GM19455 (cell line): ENCODE data around the gene AIFM2.

ENCODE experiments used
- ATAC-seq: cut with Tn5 transposase; IDR thresholded peaks from one replicate; pipeline ENCODE4 v1.9.1; 2021; ENCODE audit not compliant: unreplicated experiment

AIFM2 gene

GRCh38 chr10:70146489-70147258 is 14.0 kb upstream of the AIFM2 start, which contains the start of gene TYSND1:
Gene TYSND1 (minus strand): TSS chr10:70146700. CDS start chr10:70146586, 114 bp downstream.
- peak; percentile 87 for ATAC-seq

DNA sequence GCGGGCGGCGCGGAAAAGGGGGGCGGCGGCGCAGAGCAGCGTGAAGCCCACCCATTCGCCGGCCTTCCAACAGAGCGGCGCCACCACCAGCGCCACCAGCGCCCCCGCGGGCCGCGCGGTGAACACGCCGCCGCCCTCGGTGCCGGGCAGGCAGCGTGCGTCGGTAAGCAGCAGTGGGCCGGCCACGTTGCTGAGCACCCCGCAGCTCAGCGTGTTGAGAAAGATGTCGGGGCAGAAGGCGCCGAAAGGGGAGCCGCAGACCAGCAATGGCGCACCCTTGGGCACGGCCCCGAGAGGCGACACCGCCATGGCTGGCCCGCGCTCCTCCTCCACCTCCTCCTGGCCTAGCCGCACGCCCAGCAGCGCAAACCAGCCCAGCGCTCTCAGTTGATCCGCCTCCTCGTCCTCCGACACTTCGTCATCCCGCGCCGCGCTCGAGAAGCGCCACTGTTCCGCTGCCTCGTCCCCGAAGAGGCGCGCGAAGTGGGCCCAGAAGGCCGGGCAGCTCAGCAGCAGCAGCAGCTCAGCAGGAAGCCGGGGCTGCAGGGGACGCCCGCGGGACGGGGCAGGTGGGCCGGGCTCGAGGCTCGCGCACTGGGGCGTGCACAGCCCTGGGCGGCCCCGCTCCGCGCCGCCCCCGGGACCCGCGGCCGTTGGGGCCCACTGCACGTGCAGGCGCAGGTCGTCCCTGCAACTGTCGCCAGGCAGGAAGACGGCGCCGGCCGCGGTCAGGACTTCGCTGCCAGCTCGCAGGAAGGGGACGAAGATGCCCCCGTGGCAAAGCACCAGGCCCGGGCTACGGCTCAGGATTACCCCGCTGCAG is 13.3 kb upstream of the AIFM2 start:
- peak; percentile 57 for ATAC-seq

DNA sequence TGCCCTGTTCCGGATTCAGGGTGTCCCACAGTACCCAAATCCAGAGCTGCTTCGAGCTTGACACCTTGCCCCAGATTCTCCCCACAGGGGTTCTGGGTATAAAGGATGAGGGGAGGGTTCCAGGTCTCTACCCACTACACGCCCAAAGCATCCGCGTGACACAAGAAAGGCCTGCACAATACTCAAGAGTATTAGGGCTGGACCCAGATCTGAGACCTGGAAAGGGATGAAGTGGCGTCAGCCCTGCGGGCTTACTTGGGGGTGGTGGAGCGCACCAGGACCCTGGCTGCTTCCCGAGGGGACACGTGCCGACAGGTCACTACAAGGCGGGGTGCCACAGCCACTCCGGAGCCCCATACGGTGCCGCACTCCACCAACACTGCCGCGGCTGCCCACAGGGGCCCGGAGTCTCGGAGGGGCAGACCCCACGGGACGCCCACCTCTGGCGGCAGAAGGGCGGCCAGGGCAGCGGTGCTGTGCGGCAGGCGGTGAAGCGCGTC is 12.6 kb upstream of the AIFM2 start:
- ATAC-seq: peak; percentile 3

GRCh38 chr10:70144372-70145110 is 11.9 kb upstream of the AIFM2 start:
- no peak for ATAC-seq

- ATAC-seq: no peak
Observed at GRCh38 chr10:70142555-70142954, 9.9 kb upstream of the AIFM2 start.

DNA sequence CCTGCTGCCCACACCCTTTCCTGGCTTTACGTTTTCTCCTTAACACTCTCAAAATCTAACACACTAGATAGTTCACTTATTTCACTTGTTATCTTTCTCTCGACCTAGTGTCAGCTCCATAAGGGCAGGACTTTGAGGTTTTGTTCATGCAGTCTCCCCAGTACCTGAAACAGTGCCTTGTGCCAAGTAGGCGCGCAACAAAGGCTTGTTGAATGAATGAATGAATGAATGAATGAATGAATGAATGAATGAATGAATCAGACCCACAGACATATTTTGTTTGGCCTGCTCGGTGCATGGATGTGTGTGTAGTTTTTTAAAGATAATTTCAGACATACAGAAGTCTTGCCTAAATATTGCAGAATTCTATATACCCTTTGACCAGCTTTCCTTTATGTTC is 7.7 kb upstream of the AIFM2 start:
- no peak for ATAC-seq

DNA sequence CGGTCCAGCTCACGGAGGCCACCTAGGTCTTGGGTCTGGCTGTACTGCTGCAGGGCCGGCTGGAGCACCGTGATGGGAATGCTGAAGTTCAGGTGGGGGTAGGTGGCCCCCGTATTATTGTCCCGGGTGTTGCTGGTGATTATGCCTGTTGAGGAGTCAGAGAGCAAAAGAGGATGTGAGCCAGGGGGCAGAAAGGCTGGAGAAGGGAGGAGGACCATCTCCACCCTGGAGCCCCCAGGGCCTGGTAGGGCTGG is 7.3 kb upstream of the AIFM2 start:
- ATAC-seq: no peak

GRCh38 chr10:70139151-70139996 is 6.7 kb upstream of the AIFM2 start:
- ATAC-seq: no peak

DNA sequence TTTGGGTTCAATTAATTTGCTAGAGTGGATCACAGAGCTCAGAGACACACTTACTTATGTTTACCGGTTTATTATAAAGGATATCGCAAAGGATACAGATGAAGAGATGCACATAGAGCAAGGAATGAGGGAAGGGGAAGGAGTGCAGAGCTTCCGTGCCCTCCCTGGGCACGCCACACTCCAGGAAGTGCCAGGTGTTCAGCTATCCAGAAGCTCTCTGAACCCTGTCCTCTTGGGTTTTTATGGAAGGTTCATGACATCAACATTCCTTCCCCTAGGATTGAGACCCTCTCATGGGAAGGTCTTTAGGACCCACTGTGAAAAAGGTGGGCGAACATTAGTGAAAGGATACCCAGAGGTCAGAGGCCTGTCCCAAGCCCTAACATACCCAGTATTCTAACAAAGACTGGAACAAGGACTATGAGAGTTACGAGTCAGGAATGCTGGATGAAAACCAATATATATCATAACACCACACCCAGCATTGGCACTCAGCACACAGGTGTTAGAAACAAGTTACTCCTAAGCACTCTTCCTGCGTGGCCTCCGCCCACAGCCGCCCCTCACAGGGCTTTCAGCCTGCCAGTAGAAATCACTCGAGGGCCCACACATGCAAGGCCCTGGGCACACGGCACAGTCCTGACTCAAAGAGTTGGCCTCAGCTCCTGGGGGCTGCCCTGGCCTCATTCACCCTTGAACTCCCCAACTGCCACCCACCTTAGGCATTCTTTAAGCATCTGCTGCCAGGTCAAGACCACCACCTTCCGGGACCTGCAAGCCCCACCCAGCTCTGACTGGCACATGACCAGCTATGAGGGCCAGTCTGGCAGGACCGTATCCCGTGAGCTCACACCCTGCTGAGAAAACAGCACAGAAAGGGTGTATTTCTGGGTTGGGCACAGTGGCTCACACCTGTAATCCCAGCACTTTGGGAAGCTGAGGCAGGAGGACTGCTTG is 5.6 kb upstream of the AIFM2 start:
- ATAC-seq: no peak

- no peak for ATAC-seq
Observed at GRCh38 chr10:70137135-70137534, 4.5 kb upstream of the AIFM2 start.

GRCh38 chr10:70135684-70136083 is 3.1 kb upstream of the AIFM2 start:
- no peak for ATAC-seq

GRCh38 chr10:70135046-70135445 is 2.4 kb upstream of the AIFM2 start:
- no peak for ATAC-seq

- ATAC-seq: no peak
Observed at GRCh38 chr10:70131560-70131937, 1.1 kb downstream of the AIFM2 start.

DNA sequence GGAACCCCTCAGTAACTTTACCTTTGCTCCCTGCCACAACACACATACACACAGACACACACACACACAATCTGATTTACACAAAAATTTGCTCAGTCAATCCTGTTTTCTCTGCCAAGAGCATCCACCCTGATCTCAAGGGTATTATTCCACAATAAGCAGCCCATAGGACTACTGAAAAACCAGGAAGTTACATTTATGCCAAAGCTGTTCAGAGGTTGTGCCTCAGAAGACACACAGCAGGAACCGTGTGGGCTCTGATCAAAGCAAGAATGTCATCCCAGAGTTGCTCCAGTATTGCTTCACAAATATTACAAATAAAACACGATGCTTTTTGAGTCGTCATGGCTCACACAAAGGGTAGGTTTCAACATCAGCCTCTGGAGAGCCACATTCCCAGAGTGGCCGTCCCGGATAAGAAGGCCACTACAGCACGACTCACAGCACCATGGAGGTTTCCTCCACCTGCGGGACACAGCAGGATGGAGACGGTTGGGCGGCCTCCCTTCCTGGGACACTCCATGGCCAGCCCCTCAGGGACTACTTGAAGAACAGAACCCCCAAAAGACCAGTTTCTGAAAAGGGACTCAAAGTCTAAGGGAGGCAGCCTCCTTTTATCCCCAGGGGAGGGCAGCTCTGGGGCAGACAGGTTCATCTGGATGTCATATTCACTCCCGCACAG is 1.6 kb downstream of the AIFM2 start:
- ATAC-seq: no peak

- ATAC-seq: no peak
Observed at GRCh38 chr10:70126700-70127395, 5.8 kb downstream of the AIFM2 start.

- ATAC-seq: no peak
Observed at GRCh38 chr10:70125918-70126552, 6.6 kb downstream of the AIFM2 start.

GRCh38 chr10:70124918-70125317 is 7.7 kb downstream of the AIFM2 start:
- no peak for ATAC-seq

DNA sequence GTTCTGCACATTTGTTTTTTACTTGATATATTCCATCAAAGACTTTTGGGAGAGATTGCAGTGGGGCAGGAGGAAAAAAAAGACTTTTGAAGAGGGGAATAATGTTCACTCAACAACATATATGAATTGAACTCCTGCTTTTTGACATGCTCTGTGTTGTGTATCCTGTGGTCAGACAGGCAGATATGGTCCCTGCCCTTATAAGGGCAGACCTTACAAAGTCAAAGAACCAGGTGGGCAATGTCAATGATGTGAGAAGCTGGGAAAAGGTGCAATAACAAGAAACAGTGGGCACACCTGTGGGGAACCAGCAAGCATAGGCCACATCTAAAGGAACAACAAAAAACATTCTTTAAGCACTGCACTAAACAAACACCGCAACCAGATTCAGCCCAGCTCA is 8.2 kb downstream of the AIFM2 start:
- ATAC-seq: no peak
